PC-9 (cell line): ENCODE data around the gene MAPK10. TPM values are rescaled to one million over a fixed set of nuclear protein-coding genes. Genes with fewer than 3 reads are reported as not detected.

Experiments used
- BruUV-seq: library from RNA; stranded (reverse); fragments of 400-500 nt; replicated peaks from 2 replicates; lab custom pipeline; 2021; lab: Mats Ljungman, UMichigan
- CTCF ChIA-PET: fragments of 300-600 bp; sonication (Branson Sonifier 250); formaldehyde crosslinking; loops from one replicate; lab custom pipeline; 2022; ENCODE audit warnings: antibody characterized with exemption; lab: Charles Lee
- POLR2A ChIA-PET: fragments of 300-600 bp; sonication (Branson Sonifier 250); formaldehyde crosslinking; loops from one replicate; lab custom pipeline; 2022; ENCODE audit warnings: antibody characterized with exemption; ENCODE audit not compliant: unreplicated experiment; lab: Charles Lee
- DNase-seq, 2 experiments: peaks; one replicate each; pipeline versions ENCODE4 v3.0.0 to v3.0.0-alpha.2; 2015 to 2022; ENCODE audit warnings: mixed read lengths in 1 of 2
- H2AFZ ChIP-seq: fragments of 200-600 bp; sonication (generic); 2 replicates; pipeline ENCODE4 v1.8.1; 2017; ENCODE audit warnings: antibody characterized with exemption
- H3F3A ChIP-seq: fragments of 200-600 bp; sonication (generic); 2 replicates; pipeline ENCODE4 v1.8.1; 2017; ENCODE audit warnings: antibody characterized with exemption, mild to moderate bottlenecking, low read depth; ENCODE audit not compliant: insufficient read depth
- H3K27ac ChIP-seq: fragments of 200-600 bp; sonication (generic); 2 replicates; pipeline ENCODE4 v1.6.1; 2016; ENCODE audit warnings: mixed run types
- H3K27me3 ChIP-seq: fragments of 200-600 bp; sonication (generic); 2 replicates; pipeline ENCODE4 v1.6.1; 2016; ENCODE audit warnings: low read depth, mixed run types; ENCODE audit not compliant: insufficient read depth
- H3K36me3 ChIP-seq: fragments of 200-600 bp; sonication (generic); 2 replicates; pipeline ENCODE4 v1.6.1; 2016; ENCODE audit warnings: low read depth, mixed run types
- H3K4me1 ChIP-seq: fragments of 200-600 bp; sonication (generic); replicated peaks from 2 replicates; pipeline ENCODE4 v1.6.1; 2016; ENCODE audit warnings: mixed run types; ENCODE audit not compliant: insufficient read depth
- H3K4me2 ChIP-seq: fragments of 200-600 bp; sonication (generic); 2 replicates; pipeline ENCODE4 v1.6.1; 2017; ENCODE audit warnings: mixed run types
- H3K4me3 ChIP-seq: fragments of 200-600 bp; sonication (generic); 2 replicates; pipeline ENCODE4 v1.6.1; 2016; ENCODE audit warnings: mixed run types
- H3K79me2 ChIP-seq: fragments of 200-600 bp; sonication (generic); 2 replicates; pipeline ENCODE4 v1.6.1; 2017; ENCODE audit warnings: low read depth, mixed run types
- H3K9me2 ChIP-seq: fragments of 200-600 bp; sonication (generic); 2 replicates; pipeline ENCODE4 v1.8.1; 2017; ENCODE audit warnings: mild to moderate bottlenecking; ENCODE audit not compliant: insufficient read depth
- H3K9me3 ChIP-seq: fragments of 200-600 bp; sonication (generic); 2 replicates; pipeline ENCODE4 v1.8.1; 2016; ENCODE audit warnings: low read depth; ENCODE audit not compliant: insufficient read depth
- H4K20me1 ChIP-seq: fragments of 200-600 bp; sonication (generic); 2 replicates; pipeline ENCODE4 v1.8.1; 2017; ENCODE audit not compliant: insufficient read depth
- EZH2 ChIP-seq: fragments of 200-600 bp; sonication (generic); IDR thresholded peaks from 2 replicates; pipeline ENCODE4 v1.8.0; 2017; ENCODE audit warnings: antibody characterized with exemption, low read depth
- intact Hi-C: fragments of 100-400 bp; cut with micrococcal nuclease; formaldehyde crosslinking; loops from one replicate; pipeline ENCODE4 v1.10.0; 2022; ENCODE audit not compliant: unreplicated experiment
- total RNA-seq: library from RNA; stranded (reverse); gene quantifications from 2 replicates; pipeline ENCODE4 v1.2.3, GENCODE V29; 2021
- TF ChIP-seq, protein P1 (sequence below): fragments of 200-600 bp; sonication (generic); conservative IDR thresholded peaks from 2 replicates; pipeline ENCODE4 v1.6.1; 2017; ENCODE audit warnings: mixed run types, antibody characterized with exemption, mild to moderate bottlenecking, moderate library complexity

The MAPK10 gene
- total RNA-seq, 1 experiment from 2014 or later: 4.2 TPM

GRCh38 chr4:86203176-86203575 is 156.7 kb downstream of the MAPK10 start:
- Histone ChIP-seq H2AFZ (no peak overlapping the region), H3K27ac (no peak overlapping the region), H3K4me2 (no peak overlapping the region), H3K4me1 (no peaks in the 10 kb centered on the region), H3K4me3 (no peak overlapping the region), H3K36me3 (no peaks in the 10 kb centered on the region), H3F3A (no peaks in the 10 kb centered on the region), H3K9me2 (no peaks in the 10 kb centered on the region), H3K9me3 (no peaks in the 10 kb centered on the region), H3K79me2 (no peaks in the 10 kb centered on the region), H4K20me1 (no peaks in the 10 kb centered on the region), H3K27me3 (no peaks in the 10 kb centered on the region)
- intact Hi-C loops: no loop called here
- TF ChIP-seq, protein P1, sequence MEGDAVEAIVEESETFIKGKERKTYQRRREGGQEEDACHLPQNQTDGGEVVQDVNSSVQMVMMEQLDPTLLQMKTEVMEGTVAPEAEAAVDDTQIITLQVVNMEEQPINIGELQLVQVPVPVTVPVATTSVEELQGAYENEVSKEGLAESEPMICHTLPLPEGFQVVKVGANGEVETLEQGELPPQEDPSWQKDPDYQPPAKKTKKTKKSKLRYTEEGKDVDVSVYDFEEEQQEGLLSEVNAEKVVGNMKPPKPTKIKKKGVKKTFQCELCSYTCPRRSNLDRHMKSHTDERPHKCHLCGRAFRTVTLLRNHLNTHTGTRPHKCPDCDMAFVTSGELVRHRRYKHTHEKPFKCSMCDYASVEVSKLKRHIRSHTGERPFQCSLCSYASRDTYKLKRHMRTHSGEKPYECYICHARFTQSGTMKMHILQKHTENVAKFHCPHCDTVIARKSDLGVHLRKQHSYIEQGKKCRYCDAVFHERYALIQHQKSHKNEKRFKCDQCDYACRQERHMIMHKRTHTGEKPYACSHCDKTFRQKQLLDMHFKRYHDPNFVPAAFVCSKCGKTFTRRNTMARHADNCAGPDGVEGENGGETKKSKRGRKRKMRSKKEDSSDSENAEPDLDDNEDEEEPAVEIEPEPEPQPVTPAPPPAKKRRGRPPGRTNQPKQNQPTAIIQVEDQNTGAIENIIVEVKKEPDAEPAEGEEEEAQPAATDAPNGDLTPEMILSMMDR: no peak
- TF ChIP-seq EZH2: no peak
- no TSS peak for BruUV-seq
- ChIA-PET CTCF (no interaction called here), POLR2A (no interaction called here)
- no peak for DNase-seq

DNA sequence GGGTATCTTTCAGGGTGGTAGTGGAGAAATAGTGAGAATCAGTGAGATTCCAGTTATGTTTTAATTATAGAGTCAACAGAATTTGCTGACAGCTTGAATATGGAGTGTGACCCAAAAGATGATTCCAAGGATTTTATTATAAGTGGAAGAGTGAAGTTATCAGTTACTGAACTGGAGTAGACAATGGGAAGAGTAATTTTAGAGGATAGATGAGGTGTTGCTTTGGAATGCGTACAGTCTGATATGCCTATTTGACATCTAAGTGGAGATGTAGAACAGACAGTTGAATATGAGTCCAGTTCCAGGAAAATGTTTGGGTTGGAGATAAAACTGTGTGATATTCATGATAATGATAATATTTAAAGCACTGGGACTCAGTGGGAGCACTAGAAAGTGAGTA is 174.2 kb downstream of the MAPK10 start:
- Histone ChIP-seq H3K4me1 (no peaks in the 10 kb centered on the region), H3K4me2 (no peak overlapping the region), H3K27me3 (no peaks in the 10 kb centered on the region), H3K4me3 (no peak overlapping the region), H3K9me3 (no peaks in the 10 kb centered on the region), H3K27ac (no peak overlapping the region), H2AFZ (no peak overlapping the region), H4K20me1 (no peaks in the 10 kb centered on the region), H3K79me2 (no peaks in the 10 kb centered on the region), H3K36me3 (no peaks in the 10 kb centered on the region), H3F3A (no peaks in the 10 kb centered on the region), H3K9me2 (no peaks in the 10 kb centered on the region)
- POLR2A ChIA-PET: no interaction called here
- BruUV-seq: no TSS peak
- intact Hi-C loops: no loop called here
- CTCF ChIA-PET: no interaction called here
- DNase-seq: no peak
- TF ChIP-seq, protein P1: no peak
- no peak for TF ChIP-seq EZH2

DNA sequence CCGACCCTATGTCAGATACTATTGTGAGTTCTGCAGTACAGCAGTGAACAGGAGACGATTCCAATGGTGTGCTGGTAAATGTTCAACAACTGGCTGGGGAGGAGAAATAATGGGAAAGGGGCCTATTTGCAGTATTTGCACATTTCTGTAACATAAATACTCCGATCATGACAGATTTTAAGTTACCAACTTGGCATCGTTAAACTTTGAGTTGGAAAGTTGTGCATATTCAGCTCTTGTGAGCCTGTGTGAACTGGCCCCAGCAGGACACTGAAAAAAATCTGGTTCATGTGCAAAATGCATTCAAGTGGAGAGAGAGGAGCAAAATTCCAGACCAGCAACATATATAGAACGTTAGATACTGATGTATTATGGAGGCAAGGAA is 175.0 kb downstream of the MAPK10 start:
- Histone ChIP-seq H3K9me3 (no peaks in the 10 kb centered on the region), H4K20me1 (no peaks in the 10 kb centered on the region), H3K4me2 (no peak overlapping the region), H3K36me3 (no peaks in the 10 kb centered on the region), H3K27ac (no peak overlapping the region), H3K27me3 (no peaks in the 10 kb centered on the region), H3F3A (no peaks in the 10 kb centered on the region), H3K9me2 (no peaks in the 10 kb centered on the region), H3K4me3 (no peak overlapping the region), H3K4me1 (no peaks in the 10 kb centered on the region), H3K79me2 (no peaks in the 10 kb centered on the region), H2AFZ (no peak overlapping the region)
- BruUV-seq: no TSS peak
- TF ChIP-seq, protein P1: no peak
- no peak for TF ChIP-seq EZH2
- intact Hi-C loops: no loop called here
- ChIA-PET CTCF (no interaction called here), POLR2A (interaction anchor here (0.6 kb wide), 1 partner anchor 140 kb away, joined by 3 read pairs; no protein-coding TSS in a partner anchor)
- no peak for DNase-seq
